Stimulated activated naive CD8-positive, alpha-beta T cell treated with anti-CD3 and anti-CD28 coated beads, Interleukin-15, Interleukin-2, amounts not matched to agents 100 ng/mL and 50 ng/mL, for 24 hours (primary cell): ENCODE results near the gene SLC6A6.
A peak's percentile ranks its signal among the peaks of the same experiment; 100 is the strongest.

Source experiments
- H3K27ac Mint-ChIP-seq: one replicate; pipeline ENCODE4 v1.8.0; 2021; ENCODE audit warnings: mild to moderate bottlenecking, mixed read lengths
- H3K27me3 Mint-ChIP-seq: one replicate; pipeline ENCODE4 v1.8.0; 2021; ENCODE audit warnings: mixed read lengths
- H3K36me3 Mint-ChIP-seq: one replicate; pipeline ENCODE4 v1.8.0; 2021; ENCODE audit warnings: low read depth, mixed read lengths
- H3K4me1 Mint-ChIP-seq: one replicate; pipeline ENCODE4 v1.8.0; 2021; ENCODE audit warnings: low read depth, mixed read lengths
- H3K4me3 Mint-ChIP-seq: one replicate; pipeline ENCODE4 v1.8.0; 2021; ENCODE audit warnings: mild to moderate bottlenecking, mixed read lengths
- H3K9me3 Mint-ChIP-seq: one replicate; pipeline ENCODE4 v1.8.0; 2021; ENCODE audit warnings: mixed read lengths

The SLC6A6 gene

GRCh38 chr3:14402304-14402811 lies at the start of gene SLC6A6:
SLC6A6 (plus strand) TSS chr3:14402606; CDS start chr3:14443635, 41,029 bp downstream.
- H3K4me3 Mint-ChIP-seq, result peak within 1 kb of the TSS; percentile 100
- peaks cover 23% of the 10 kb centered on the region for H3K36me3 Mint-ChIP-seq
- peak within 1 kb of the TSS; percentile 100 for H3K27ac Mint-ChIP-seq
- H3K4me1 Mint-ChIP-seq, result peaks cover 42% of the 10 kb centered on the region
- H3K27me3 Mint-ChIP-seq, result no peaks in the 10 kb centered on the region
- no peaks in the 10 kb centered on the region for H3K9me3 Mint-ChIP-seq

- H3K27ac Mint-ChIP-seq, result no peak overlapping the region
- no peaks in the 10 kb centered on the region for H3K9me3 Mint-ChIP-seq
- H3K4me1 Mint-ChIP-seq, result no peaks in the 10 kb centered on the region
- H3K36me3 Mint-ChIP-seq, result no peaks in the 10 kb centered on the region
- peaks cover 2% of the 10 kb centered on the region for H3K27me3 Mint-ChIP-seq
- no peak overlapping the region for H3K4me3 Mint-ChIP-seq
Observed at GRCh38 chr3:14353502-14353901, 48.9 kb upstream of the SLC6A6 start.

DNA sequence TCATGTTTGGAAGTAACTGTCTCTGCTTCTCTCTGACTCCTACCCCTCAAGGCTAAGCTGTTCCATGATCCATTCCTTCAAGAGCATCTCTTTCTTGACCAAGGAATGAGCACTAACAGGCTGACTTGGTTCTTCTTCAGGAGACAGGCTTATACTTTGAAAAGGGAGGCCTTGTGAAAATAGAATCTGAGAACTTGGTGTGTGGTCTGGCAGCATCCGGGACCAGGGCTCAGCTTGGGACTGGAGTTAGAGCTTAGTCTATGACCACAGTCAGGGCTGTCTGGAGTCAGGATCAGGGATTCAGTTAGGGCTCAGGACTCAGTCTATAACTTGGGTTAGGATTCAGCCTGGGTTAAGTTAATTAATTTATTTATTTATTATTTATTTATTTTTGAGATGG lies 44.9 kb upstream of the SLC6A6 start:
- no peaks in the 10 kb centered on the region for H3K9me3 Mint-ChIP-seq
- H3K4me3 Mint-ChIP-seq, result no peak overlapping the region
- no peaks in the 10 kb centered on the region for H3K36me3 Mint-ChIP-seq
- H3K4me1 Mint-ChIP-seq, result no peaks in the 10 kb centered on the region
- H3K27ac Mint-ChIP-seq, result no peak overlapping the region
- H3K27me3 Mint-ChIP-seq, result peaks cover 2% of the 10 kb centered on the region

GRCh38 chr3:14358426-14359211 lies 43.8 kb upstream of the SLC6A6 start:
- Mint-ChIP-seq H3K27ac (no peak overlapping the region), H3K36me3 (no peaks in the 10 kb centered on the region), H3K27me3 (peaks cover 2% of the 10 kb centered on the region), H3K4me1 (no peaks in the 10 kb centered on the region), H3K9me3 (no peaks in the 10 kb centered on the region), H3K4me3 (no peak overlapping the region)

DNA sequence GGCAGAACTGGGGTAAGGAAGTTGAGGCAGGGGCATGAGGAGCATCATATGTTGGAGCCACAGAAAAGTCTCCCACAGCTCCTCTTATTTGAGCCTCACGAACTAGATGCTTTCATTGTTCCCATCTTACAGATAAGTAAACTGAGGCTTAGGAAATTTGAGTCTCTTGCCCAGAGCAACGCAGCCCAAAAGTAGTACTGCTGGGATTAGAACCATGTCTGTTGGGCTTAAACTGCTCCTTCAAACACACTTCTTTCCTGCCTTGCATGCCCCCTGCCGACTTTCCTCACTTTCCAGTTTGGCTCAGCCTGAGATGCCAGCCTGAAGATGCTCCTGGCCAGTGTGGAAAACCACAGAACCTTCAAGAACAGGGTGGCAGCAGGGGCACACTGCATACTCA lies 43.1 kb upstream of the SLC6A6 start:
- no peak overlapping the region for H3K27ac Mint-ChIP-seq
- H3K9me3 Mint-ChIP-seq, result no peaks in the 10 kb centered on the region
- H3K4me3 Mint-ChIP-seq, result no peak overlapping the region
- peaks cover 2% of the 10 kb centered on the region for H3K27me3 Mint-ChIP-seq
- H3K4me1 Mint-ChIP-seq, result no peaks in the 10 kb centered on the region
- no peaks in the 10 kb centered on the region for H3K36me3 Mint-ChIP-seq

DNA sequence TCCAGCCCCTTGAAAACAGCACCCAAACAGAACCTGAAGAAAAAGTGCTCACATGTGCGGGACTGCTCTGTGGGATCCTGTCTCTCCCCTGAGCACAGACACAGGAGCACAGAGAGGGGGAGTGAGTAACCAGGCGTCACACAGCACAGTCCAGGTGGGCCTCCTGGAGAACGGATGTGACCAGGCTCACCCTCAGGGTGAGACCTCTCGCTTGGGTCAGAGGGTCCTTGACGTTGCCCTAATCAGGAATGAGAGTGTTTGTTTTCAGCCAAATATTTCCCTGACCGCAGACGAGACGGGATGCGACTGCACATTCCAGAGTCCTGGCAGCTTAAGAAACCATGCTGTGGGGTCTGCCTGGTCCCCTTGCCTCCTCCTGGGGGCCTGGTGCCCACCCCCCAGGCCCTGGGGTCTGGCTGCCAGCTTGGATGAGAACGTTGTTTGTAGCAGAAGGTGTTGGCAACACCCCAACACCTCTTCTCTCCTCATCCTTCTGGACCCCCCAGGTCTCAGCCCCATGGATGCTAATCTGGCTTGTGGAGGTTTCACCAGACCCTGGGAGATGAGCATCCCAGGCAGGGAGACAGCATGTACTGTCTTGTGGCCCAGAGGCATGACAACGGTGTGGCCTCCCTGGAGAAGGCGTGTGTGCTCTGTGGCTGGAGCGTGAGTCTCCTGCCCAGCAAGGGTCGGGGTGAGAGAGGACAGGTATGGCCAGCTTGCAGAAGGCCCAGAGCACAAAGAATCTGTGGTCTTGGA lies 42.1 kb upstream of the SLC6A6 start:
- Mint-ChIP-seq H3K36me3 (no peaks in the 10 kb centered on the region), H3K4me1 (no peaks in the 10 kb centered on the region), H3K9me3 (no peaks in the 10 kb centered on the region), H3K27ac (no peak overlapping the region), H3K4me3 (no peak overlapping the region), H3K27me3 (peaks cover 2% of the 10 kb centered on the region)

GRCh38 chr3:14361068-14361677 lies 41.2 kb upstream of the SLC6A6 start:
- Mint-ChIP-seq H3K9me3 (no peaks in the 10 kb centered on the region), H3K4me1 (no peaks in the 10 kb centered on the region), H3K4me3 (no peak overlapping the region), H3K27ac (no peak overlapping the region), H3K27me3 (peaks cover 2% of the 10 kb centered on the region), H3K36me3 (no peaks in the 10 kb centered on the region)

DNA sequence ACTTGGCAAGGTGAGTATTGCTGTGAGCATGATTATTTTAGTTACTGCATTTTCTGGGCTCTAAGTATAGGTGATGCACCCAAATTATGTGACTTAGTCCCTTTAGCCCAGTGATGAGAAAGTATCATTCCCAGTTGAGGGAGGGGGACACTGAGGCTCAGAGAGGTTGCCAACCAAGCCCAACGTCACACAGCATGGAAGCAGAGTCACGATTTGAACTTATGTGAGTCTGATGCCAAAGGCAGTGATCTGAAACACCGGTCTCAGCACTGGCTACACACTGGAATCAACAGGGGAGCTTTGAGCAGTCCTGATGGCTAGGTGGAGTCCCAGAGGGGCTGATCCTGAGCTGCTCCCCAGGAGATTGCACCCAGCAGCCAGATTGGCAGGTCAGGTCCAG lies 39.5 kb upstream of the SLC6A6 start:
- H3K36me3 Mint-ChIP-seq, result no peaks in the 10 kb centered on the region
- H3K27ac Mint-ChIP-seq, result no peak overlapping the region
- H3K4me3 Mint-ChIP-seq, result no peak overlapping the region
- H3K9me3 Mint-ChIP-seq, result no peaks in the 10 kb centered on the region
- no peaks in the 10 kb centered on the region for H3K4me1 Mint-ChIP-seq
- H3K27me3 Mint-ChIP-seq, result no peaks in the 10 kb centered on the region

- Mint-ChIP-seq H3K4me1 (no peaks in the 10 kb centered on the region), H3K4me3 (no peak overlapping the region), H3K27ac (no peak overlapping the region), H3K9me3 (no peaks in the 10 kb centered on the region), H3K36me3 (no peaks in the 10 kb centered on the region), H3K27me3 (no peaks in the 10 kb centered on the region)
Observed at GRCh38 chr3:14363379-14363778, 39.0 kb upstream of the SLC6A6 start.

DNA sequence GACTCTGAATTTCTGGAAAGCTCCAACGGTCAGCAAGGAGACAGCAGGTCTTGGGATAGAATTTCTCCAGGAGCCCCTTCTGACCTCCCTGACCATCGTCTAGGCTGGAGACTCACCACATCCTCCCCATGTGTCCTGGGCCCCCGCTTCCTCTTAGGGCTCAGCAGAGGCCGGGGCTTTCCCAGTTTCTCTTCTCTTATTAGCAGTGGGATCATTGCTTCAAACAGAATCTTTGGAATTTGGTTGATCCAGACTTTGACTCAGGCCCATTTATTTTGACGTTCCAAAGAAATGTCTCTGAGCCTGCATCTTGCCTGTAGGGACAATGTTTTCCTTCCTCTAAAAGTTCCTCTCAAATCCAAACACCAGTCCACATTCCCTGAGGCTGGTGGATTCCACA lies 38.4 kb upstream of the SLC6A6 start:
- Mint-ChIP-seq H3K27me3 (no peaks in the 10 kb centered on the region), H3K4me1 (no peaks in the 10 kb centered on the region), H3K27ac (no peak overlapping the region), H3K36me3 (no peaks in the 10 kb centered on the region), H3K9me3 (no peaks in the 10 kb centered on the region), H3K4me3 (no peak overlapping the region)

DNA sequence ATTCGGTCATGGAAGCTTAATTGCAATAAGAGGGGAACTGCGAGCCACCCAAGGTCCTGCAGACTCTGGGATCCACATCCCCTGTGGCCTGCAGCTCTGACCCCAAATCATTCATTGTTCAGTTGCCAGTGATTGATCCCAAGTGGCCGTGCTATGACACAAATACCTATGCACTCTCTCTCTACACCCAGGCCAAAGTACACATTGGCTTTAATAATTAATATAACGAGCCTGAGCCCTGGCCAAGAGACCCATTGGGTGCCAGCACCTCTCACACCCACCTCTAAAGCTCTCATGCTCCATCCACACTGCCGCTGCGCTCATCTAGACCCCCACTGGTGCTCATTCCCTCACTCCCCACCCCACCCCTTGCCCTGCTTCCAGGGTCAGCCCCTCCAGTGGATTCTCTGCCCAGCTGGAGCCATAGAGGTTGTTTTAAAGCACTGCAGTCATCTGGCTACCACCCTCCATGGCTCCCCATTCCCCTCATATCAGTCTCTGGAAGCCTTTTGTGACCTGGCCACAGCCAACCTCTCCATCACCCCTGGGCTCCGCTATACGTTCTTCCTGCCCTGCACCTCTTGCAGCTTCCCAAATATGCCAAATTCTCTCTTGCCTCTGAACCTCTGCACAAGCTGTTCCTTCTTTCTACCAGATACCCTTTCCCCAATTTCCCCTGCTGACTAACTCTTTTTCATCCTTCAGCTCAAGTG lies 37.7 kb upstream of the SLC6A6 start:
- Mint-ChIP-seq H3K4me1 (no peaks in the 10 kb centered on the region), H3K27me3 (no peaks in the 10 kb centered on the region), H3K27ac (no peak overlapping the region), H3K4me3 (no peak overlapping the region), H3K36me3 (no peaks in the 10 kb centered on the region), H3K9me3 (no peaks in the 10 kb centered on the region)

- H3K4me1 Mint-ChIP-seq, result no peaks in the 10 kb centered on the region
- H3K9me3 Mint-ChIP-seq, result no peaks in the 10 kb centered on the region
- no peak overlapping the region for H3K27ac Mint-ChIP-seq
- H3K27me3 Mint-ChIP-seq, result no peaks in the 10 kb centered on the region
- H3K4me3 Mint-ChIP-seq, result no peak overlapping the region
- no peaks in the 10 kb centered on the region for H3K36me3 Mint-ChIP-seq
Observed at GRCh38 chr3:14366248-14366647, 36.2 kb upstream of the SLC6A6 start.

- Mint-ChIP-seq H3K9me3 (no peaks in the 10 kb centered on the region), H3K27ac (no peak overlapping the region), H3K36me3 (no peaks in the 10 kb centered on the region), H3K4me1 (peaks cover 3% of the 10 kb centered on the region), H3K4me3 (no peak overlapping the region), H3K27me3 (no peaks in the 10 kb centered on the region)
Observed at GRCh38 chr3:14366915-14367823, 35.2 kb upstream of the SLC6A6 start.

- H3K27me3 Mint-ChIP-seq, result no peaks in the 10 kb centered on the region
- H3K4me3 Mint-ChIP-seq, result no peak overlapping the region
- H3K9me3 Mint-ChIP-seq, result no peaks in the 10 kb centered on the region
- no peak overlapping the region for H3K27ac Mint-ChIP-seq
- peaks cover 3% of the 10 kb centered on the region for H3K4me1 Mint-ChIP-seq
- no peaks in the 10 kb centered on the region for H3K36me3 Mint-ChIP-seq
Observed at GRCh38 chr3:14368146-14368545, 34.3 kb upstream of the SLC6A6 start.
